Prostate gland (tissue), 2 donors: ENCODE results near the gene MRPS12.

Experiments
- POLR2A ChIP-seq: fragments of 450-650 bp; IDR thresholded peaks from one replicate; pipeline ENCODE4 v1.6.1; 2016; ENCODE audit warnings: antibody characterized with exemption, mild to moderate bottlenecking
- POLR2AphosphoS5 ChIP-seq: sonication (generic); formaldehyde crosslinking; IDR thresholded peaks from one replicate; pipeline ENCODE4 v1.6.1; 2017; ENCODE audit warnings: antibody characterized with exemption
- TF ChIP-seq, protein P1 (sequence below), 4 experiments: fragments of 200-600 bp in 2 of 4; fragments of 450-650 bp in 2 of 4; sonication (generic) in 2 of 4; IDR thresholded peaks; 1 replicate in 3 of 4; 2 replicates in 1 of 4; pipeline ENCODE4 v1.5.1; 2016 to 2019; ENCODE audit warnings: antibody characterized with exemption in 4 of 4, mild to moderate bottlenecking in 2 of 4, moderate library complexity in 2 of 4

DNA sequence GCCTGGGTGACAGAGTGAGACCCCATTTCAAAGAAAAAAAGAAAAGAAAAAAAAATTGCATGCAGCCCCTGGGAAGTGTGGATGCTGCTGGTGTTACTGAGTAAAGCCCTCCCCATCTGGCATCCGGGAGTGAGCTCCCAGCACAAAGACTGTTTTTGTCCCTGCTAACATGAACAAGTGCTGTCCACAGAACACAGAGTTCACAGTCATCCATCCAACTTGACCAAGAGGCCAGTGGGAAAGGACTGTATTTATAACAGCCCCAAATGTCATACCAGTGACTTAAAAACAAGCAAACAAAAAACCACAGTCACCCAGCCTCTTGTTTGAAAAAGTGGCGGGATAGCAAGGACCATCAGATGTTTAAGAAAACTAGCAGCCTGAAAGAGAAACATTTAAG, 34.0 kb downstream of the MRPS12 start:
- no peak for TF ChIP-seq POLR2AphosphoS5
- TF ChIP-seq POLR2A, result no peak
- TF ChIP-seq, protein P1, sequence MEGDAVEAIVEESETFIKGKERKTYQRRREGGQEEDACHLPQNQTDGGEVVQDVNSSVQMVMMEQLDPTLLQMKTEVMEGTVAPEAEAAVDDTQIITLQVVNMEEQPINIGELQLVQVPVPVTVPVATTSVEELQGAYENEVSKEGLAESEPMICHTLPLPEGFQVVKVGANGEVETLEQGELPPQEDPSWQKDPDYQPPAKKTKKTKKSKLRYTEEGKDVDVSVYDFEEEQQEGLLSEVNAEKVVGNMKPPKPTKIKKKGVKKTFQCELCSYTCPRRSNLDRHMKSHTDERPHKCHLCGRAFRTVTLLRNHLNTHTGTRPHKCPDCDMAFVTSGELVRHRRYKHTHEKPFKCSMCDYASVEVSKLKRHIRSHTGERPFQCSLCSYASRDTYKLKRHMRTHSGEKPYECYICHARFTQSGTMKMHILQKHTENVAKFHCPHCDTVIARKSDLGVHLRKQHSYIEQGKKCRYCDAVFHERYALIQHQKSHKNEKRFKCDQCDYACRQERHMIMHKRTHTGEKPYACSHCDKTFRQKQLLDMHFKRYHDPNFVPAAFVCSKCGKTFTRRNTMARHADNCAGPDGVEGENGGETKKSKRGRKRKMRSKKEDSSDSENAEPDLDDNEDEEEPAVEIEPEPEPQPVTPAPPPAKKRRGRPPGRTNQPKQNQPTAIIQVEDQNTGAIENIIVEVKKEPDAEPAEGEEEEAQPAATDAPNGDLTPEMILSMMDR (IDR thresholded peaks at IDR 0.05), result no peak
